SHP77 treated with DMSO at 0.1 percent for 48 hours (cell line): ENCODE results near the gene CNTNAP4.

ENCODE experiments used
- DNase-seq: peaks from one replicate; lab custom pipeline; 2025; lab: John Stamatoyannopoulos, UW

CNTNAP4 gene

GRCh38 chr16:76396977-76397376 lies 119.8 kb downstream of the CNTNAP4 start:
- DNase-seq, result no peak

- DNase-seq, result no peak
These were observed 132.5 kb downstream of the CNTNAP4 start for GRCh38 chr16:76409706-76410105.

DNA sequence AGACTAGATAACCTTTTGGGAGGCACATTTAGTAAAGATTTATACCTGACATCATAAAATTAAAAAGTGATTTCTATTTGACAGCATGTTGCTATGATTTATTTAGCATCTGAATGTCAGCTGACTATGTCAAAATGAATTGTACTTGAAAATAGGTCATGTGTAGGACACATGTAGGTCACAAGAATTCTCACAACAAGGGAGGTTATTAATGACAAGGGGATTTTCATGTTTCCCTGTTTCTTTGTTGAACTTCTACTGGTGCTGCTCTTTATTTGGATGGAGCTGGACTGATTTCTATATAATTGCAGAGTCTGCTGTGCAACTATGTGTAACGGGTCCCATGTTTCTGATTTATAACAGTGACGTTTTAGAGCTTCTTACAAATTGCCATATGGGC lies 144.4 kb downstream of the CNTNAP4 start:
- no peak for DNase-seq

- DNase-seq, result peak; percentile 17
These were observed 151.7 kb downstream of the CNTNAP4 start for GRCh38 chr16:76428858-76429257.

DNA sequence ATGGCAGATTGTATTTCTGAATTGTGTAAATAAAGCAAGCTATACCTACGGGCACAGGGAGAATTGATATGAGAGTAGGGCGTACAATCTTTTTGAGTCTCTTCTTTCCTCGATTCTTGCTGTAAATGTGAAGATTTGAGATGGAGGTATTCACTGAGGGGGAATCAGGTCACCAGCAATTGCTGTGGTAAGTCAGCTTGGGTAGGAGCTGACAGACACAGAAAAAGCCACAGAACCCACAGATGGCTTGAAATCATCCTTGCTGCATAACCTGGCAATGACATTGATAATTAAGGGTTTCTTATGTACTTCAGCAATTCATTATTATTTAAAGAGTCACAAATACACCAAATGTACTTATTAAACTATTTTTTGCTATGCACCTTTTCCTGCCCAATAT lies 164.2 kb downstream of the CNTNAP4 start:
- no peak for DNase-seq

DNA sequence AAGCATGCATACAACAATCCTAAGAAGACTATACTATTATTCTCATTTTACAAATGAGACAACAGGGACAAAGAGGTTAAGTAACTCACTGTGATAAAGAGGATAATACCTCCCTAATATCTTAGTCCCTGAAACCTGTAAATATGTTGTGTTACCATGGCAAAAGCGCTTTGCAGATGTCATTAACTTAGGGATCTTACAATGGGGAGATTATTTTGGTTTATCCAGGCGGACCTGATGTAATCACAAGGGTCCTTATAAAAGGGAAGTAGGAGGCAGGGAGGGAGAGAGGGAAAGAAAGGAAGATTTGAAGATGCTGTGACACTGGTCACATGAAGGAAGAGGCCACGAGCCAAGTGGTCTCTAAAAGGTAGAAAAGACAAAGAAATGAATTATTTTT lies 164.7 kb downstream of the CNTNAP4 start:
- no peak for DNase-seq

DNA sequence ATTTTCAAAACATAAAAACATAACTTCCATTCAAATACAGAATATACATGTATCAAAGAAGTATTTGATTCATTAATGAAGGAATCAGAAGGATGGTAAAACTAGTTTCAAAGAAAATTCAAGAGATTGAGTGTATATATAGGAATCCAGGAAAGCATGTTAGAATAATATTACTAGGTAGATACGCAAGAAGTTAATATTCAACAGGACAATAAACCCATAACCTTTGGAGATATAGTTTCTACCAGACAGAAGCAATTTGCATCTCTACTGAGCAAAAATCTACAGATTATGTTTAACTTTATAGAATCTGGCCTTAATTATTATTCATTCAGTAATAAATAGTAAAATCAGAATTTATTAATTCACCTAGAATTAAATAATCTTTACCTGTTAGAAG lies 166.8 kb downstream of the CNTNAP4 start:
- DNase-seq, result no peak

- no peak for DNase-seq
These were observed 167.6 kb downstream of the CNTNAP4 start for GRCh38 chr16:76444832-76445231.

DNA sequence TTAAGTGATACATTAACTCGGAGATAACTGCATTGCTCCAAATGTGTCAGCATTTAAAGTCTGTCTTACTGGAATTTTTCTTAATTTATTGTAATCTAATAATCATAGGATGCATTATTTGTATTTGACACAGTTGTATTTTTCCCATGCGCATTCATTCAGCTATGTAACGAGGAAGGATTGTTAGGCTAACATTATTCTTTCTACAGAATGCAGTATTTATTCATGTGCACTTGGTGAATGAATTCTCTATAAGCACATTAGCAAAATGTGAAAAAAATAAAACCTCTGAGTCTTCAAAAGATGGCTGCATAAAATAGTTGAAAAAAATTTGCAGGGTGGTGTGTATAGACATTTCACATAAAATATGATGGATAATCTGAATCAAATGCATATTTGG lies 168.6 kb downstream of the CNTNAP4 start:
- DNase-seq, result no peak

DNA sequence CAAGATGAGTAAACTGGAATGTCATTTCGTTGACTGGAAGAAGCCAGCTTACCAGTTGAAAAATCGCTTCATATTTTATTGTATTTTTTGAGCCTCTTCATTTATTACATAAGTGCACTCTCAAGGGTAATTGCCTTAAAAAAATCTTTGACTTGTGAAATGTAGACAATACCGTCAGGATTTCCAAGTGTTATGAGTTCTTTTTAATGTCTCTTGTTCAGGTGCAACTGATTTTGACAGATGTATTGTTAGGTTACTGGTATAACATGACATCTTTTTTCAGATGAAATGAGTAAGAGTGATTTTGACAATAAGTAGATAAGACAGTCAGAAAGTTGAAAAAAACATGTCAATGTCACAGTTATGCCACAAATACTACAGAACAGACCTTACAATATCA lies 169.1 kb downstream of the CNTNAP4 start:
- DNase-seq, result no peak

GRCh38 chr16:76450890-76451289 lies 173.7 kb downstream of the CNTNAP4 start:
- DNase-seq, result no peak

DNA sequence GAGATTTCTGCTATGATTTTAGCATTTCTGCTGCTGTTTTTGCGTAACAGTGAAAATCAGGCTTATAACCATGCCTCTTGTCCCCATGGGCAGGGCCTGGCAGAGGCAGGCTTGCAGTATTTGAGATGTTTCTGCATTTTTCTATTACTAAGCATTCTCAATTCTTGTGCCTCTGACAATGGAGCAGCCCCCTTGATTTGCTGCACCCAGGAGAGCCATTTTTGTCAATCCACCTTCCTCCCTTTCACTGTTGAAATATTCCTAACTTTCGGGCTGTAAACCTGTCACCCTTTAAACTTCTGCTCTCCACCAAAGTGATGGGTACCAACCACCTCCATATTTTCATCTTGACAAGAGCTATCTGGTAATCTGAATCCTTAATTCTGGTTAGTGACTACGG lies 178.1 kb downstream of the CNTNAP4 start:
- no peak for DNase-seq

DNA sequence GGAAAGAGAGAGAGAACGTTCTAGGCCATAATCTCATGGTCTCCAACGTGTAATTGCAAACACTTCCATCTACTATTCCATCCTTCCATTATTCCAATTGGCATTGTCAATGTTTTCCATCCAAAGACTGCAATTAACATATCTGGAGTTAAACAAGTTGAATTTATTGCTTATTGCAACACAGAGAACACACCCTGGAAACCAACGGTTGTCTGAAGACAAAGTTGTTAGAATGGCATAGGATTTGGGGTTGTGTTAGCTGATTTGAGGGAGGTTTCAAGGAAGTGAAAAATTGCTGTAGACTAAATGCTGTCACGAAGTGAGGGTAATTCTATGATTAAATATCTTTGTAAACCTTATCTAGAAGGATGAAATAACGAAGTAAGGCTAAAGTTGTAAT lies 178.8 kb downstream of the CNTNAP4 start:
- no peak for DNase-seq

DNA sequence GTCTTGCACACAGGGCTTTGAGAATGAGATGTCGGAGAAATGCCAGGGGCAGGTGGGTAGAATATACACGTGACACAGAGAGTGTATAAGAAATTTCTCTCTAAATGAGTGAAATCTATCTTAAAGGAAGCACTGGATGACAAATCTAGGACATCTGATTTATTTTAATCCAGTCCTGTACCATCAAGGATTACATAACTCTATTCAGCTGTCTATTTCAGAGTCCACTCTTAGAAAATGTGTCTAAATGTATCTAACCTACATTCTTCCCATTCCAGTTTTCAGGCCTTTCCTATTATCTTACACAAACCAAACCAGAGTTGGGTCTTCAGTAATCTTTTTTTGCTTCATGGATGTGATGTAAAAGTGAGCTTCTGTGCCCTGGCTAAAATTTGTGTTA lies 181.9 kb downstream of the CNTNAP4 start:
- DNase-seq, result no peak

GRCh38 chr16:76461836-76462235 lies 184.6 kb downstream of the CNTNAP4 start:
- DNase-seq, result no peak

DNA sequence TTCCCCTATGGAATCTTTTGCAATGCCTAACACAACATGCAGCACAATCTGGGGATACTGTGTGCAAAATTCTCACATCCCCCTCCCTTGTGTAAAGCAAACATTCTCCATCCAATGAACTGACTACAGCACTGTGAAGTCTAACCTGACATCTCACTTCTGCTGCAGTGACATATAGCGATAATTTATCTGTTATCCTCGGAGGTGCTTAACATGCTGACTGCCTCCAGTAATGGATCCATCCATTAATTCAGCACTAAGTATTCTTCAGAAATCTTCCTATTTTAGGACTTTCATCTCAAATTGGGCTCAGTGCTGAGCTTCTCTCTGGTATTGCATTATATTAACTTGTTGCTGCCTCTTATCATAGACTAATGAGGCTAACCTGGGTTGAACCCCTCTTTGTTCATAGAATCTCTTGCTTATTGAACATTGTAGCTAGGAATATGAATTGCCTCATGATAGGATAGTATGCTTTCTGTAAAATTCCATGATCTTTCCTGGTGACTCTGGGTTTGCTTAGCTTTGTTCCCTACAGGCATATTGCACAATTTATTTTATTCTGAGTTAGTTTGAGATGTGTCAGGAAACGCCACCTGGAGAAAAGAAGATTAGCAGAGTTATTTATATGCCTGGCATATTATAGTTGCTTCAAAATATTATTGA lies 187.9 kb downstream of the CNTNAP4 start:
- no peak for DNase-seq

DNA sequence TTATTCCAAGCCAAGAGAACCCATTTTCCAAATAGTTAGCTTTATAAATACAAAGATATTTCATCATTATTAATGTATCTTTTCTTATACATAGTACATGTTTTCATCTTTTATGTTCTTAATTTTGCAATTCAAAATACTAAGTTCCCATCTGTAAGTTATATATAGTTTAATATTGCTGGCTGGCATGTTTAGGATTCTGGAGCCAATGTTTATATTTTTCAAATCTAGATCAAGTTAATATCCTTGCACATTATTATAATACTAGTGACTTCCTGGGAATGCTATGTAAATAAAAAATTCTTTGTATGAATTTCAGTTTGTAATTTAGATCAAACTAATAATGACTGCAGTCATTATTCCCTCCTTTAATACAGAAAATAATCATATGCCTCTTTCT lies 189.7 kb downstream of the CNTNAP4 start:
- no peak for DNase-seq

GRCh38 chr16:76474048-76474447 lies 196.8 kb downstream of the CNTNAP4 start:
- no peak for DNase-seq

GRCh38 chr16:76478105-76478504 lies 200.9 kb downstream of the CNTNAP4 start:
- no peak for DNase-seq

DNA sequence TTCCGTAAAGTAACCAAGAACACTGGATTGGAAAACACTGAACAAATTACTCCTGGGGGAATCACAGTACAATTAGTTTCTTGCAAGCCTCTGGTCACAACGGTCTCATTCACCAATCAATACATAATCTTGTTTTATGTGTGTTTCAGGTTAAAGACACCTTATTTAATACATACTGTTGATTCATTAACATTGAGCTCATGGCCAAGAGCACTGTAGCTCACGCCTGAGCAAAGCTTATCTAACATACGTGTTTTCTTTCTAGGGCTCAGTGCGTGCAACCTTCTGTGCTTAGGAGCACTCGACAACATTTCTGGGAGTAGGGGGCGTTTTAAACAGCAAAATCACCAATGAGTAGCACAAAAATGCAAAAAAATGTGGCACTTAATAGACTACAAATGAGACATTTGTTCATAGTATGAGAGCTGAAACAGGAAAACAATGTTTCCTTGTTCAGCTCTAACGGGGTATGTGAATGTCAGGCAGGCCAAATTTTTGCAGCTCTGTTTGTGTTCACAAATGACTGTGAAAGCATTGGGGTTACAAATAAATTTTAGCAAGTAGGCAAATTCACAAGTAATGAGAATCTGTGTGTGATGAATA lies 206.2 kb downstream of the CNTNAP4 start:
- DNase-seq, result no peak

- DNase-seq, result no peak
These were observed 206.8 kb downstream of the CNTNAP4 start for GRCh38 chr16:76484020-76484419.

- no peak for DNase-seq
These were observed 209.5 kb downstream of the CNTNAP4 start for GRCh38 chr16:76486740-76487139.

DNA sequence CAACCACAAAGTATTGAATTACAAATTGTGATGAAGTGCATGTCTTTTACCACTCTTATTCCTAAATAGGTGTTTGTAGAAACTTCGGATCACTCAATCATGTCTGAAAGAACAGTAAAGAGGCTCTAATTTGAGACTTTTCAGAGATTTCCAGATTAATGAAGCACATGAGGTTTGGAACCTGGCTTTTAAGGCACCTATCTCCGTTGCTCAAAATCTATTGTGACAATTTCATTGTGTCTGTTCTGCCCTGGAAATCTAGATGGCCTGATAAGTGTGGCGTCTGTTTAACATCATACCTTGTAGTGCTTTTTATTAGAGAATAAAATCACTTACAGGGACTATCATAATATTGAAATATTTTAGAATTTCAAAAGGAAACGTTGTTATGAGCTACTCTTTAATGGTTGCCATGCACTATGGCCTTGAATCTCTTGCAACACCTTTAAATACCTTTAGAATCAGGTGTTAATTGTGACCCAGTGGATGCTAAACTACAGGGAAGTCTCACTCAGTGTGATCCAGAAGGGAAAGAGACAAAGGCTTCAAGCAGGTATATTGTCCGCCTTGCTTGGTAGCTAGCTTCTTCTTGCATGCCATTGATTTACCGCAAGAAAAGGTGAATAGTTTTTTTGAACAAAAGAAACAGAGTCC lies 210.3 kb downstream of the CNTNAP4 start:
- DNase-seq, result no peak

DNA sequence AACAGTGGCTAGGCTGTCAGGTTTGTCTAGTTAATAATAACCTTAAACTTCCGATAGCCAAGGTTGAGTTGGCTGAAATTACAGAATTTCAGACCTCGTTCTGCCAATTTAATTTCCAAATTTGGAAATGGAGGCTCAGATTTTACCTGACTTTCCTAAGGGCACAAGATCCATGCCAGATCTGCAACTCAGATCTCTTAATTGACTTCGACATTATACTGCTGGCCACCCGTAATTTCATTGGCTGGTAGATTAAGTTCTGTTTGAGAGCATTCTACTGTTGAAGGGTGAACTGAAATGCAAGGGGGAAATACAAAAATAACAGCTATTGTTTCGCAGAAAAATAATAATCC lies 210.8 kb downstream of the CNTNAP4 start:
- DNase-seq, result no peak
